ENCODE data around the gene KRT6B. TPM values are rescaled to one million over a fixed set of nuclear protein-coding genes. Genes with fewer than 3 reads are reported as not detected.
A peak's percentile ranks its signal among the peaks of the same experiment; 100 is the strongest.

KRT6B gene
- total and polyA plus RNA-seq, 2 experiments from 2014 or later = not detected

DNA sequence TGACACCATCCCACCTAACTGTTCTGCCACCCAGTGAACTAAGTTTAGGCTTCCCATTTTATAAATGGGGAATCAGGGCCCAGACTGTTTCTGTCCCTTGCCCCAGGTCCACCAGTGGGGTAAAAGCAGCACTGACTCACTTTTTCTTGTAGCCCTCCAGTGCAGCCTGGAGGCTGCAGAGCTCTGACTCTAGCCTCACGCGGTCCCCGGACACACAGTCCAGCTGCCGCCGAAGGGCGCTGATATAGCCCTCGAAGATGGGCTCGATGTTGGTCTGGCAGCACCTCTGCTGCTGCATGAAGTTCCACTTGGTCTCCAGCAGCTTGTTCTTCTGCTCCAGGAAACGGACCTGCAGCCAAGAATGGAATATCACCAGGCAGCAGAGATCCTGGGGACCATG is 48.4 kb downstream of the KRT6B start (continued):
- TF ChIP-seq, protein P1, sequence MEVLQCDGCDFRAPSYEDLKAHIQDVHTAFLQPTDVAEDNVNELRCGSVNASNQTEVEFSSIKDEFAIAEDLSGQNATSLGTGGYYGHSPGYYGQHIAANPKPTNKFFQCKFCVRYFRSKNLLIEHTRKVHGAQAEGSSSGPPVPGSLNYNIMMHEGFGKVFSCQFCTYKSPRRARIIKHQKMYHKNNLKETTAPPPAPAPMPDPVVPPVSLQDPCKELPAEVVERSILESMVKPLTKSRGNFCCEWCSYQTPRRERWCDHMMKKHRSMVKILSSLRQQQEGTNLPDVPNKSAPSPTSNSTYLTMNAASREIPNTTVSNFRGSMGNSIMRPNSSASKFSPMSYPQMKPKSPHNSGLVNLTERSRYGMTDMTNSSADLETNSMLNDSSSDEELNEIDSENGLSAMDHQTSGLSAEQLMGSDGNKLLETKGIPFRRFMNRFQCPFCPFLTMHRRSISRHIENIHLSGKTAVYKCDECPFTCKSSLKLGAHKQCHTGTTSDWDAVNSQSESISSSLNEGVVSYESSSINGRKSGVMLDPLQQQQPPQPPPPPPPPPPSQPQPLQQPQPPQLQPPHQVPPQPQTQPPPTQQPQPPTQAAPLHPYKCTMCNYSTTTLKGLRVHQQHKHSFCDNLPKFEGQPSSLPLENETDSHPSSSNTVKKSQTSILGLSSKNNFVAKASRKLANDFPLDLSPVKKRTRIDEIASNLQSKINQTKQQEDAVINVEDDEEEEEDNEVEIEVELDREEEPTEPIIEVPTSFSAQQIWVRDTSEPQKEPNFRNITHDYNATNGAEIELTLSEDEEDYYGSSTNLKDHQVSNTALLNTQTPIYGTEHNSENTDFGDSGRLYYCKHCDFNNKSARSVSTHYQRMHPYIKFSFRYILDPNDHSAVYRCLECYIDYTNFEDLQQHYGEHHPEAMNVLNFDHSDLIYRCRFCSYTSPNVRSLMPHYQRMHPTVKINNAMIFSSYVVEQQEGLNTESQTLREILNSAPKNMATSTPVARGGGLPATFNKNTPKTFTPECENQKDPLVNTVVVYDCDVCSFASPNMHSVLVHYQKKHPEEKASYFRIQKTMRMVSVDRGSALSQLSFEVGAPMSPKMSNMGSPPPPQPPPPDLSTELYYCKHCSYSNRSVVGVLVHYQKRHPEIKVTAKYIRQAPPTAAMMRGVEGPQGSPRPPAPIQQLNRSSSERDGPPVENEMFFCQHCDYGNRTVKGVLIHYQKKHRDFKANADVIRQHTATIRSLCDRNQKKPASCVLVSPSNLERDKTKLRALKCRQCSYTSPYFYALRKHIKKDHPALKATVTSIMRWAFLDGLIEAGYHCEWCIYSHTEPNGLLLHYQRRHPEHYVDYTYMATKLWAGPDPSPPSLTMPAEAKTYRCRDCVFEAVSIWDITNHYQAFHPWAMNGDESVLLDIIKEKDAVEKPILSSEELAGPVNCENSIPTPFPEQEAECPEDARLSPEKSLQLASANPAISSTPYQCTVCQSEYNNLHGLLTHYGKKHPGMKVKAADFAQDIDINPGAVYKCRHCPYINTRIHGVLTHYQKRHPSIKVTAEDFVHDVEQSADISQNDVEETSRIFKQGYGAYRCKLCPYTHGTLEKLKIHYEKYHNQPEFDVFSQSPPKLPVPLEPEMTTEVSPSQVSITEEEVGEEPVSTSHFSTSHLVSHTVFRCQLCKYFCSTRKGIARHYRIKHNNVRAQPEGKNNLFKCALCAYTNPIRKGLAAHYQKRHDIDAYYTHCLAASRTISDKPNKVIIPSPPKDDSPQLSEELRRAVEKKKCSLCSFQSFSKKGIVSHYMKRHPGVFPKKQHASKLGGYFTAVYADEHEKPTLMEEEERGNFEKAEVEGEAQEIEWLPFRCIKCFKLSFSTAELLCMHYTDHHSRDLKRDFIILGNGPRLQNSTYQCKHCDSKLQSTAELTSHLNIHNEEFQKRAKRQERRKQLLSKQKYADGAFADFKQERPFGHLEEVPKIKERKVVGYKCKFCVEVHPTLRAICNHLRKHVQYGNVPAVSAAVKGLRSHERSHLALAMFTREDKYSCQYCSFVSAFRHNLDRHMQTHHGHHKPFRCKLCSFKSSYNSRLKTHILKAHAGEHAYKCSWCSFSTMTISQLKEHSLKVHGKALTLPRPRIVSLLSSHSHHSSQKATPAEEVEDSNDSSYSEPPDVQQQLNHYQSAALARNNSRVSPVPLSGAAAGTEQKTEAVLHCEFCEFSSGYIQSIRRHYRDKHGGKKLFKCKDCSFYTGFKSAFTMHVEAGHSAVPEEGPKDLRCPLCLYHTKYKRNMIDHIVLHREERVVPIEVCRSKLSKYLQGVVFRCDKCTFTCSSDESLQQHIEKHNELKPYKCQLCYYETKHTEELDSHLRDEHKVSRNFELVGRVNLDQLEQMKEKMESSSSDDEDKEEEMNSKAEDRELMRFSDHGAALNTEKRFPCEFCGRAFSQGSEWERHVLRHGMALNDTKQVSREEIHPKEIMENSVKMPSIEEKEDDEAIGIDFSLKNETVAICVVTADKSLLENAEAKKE (CRISPR knock-in tag; IDR thresholded peaks at IDR 0.05) = no peak
- no peak for TF ChIP-seq ETS1 (IDR thresholded peaks at IDR 0.05)
- TF ChIP-seq CTCF (conservative IDR thresholded peaks at IDR 0.05; ENCODE audit: low read depth in 2 of 2) = no peak
- TF ChIP-seq NANOG (IDR thresholded peaks at IDR 0.05; ENCODE audit: borderline replicate concordance) = no peak

DNA sequence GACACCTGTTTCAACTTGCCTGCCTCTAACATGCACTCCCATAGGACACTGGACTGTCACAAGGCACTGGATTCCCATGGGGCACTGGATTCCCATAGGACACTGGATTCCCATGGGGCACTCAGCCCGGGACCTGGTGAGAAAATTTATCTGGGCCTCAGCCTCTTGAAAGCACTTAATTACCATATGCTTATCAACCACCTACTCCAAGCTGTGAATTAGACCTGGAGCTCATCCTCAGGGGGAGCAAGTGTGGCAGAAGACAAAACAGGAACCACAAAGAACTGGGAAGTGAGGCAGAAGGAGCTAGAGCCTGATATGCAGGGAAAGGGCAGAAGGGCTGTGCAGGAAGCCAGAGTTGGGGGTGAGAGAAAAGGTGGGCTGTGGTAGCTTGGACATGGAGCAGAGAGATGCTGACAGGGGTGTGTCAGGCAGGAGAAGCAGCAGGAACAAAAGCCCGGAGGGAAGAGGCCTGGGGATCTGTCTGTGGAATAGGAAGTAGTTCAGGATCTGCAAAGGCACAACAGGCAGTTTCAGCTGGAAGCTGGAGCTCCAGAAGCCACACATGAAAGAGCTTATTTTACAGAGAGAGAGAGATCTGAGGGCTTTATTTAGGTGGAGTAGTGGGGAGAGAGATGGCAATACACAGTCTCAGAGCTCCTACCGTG is 48.9 kb downstream of the KRT6B start:
- no peaks in the 10 kb centered on the region for H3K27me3 ChIP-seq (ENCODE audit: insufficient read depth)
- H3K9me2 ChIP-seq (ENCODE audit: insufficient read depth) = no peaks in the 10 kb centered on the region
- DNase-seq (ENCODE audit: low spot score) (no peak), ATAC-seq (peak; percentile 64)
- no peak overlapping the region for H3K4me2 ChIP-seq
- peaks cover 5% of the 10 kb centered on the region; the same call in 2 of the 3 replicates for H3K9me3 Mint-ChIP-seq
- no peaks in the 10 kb centered on the region for H3K79me2 ChIP-seq (replicated peaks; ENCODE audit: insufficient read depth)
- no peaks in the 10 kb centered on the region for H3K36me3 ChIP-seq (ENCODE audit: insufficient read depth)
- H3K27ac Mint-ChIP-seq = no peak overlapping the region
- peak overlapping the region; percentile 4; the same call in 1 of the 2 replicates for H2AFZ ChIP-seq
- no peaks in the 10 kb centered on the region for H3K4me1 ChIP-seq (ENCODE audit: insufficient read depth)
- H3K4me1 Mint-ChIP-seq = peaks cover 10% of the 10 kb centered on the region
- H3K4me3 ChIP-seq = no peak overlapping the region
- H3K4me3 Mint-ChIP-seq = no peak overlapping the region
- H4K20me1 ChIP-seq (replicated peaks; ENCODE audit: insufficient read depth) = no peaks in the 10 kb centered on the region
- no peak for TF ChIP-seq JUNB (IDR thresholded peaks at IDR 0.05; ENCODE audit: unreplicated experiment)
- TF ChIP-seq EZH2phosphoT487 (IDR thresholded peaks at IDR 0.05; ENCODE audit: unreplicated experiment) = no peak
- H3F3A ChIP-seq (replicated peaks; ENCODE audit: low read depth) = no peaks in the 10 kb centered on the region
- 0 out of 3 replicates have a peak, but pooled peaks cover under 1% of the 10 kb centered on the region for H3K36me3 Mint-ChIP-seq (ENCODE audit: low read depth)
- H3K27ac ChIP-seq (ENCODE audit: low read depth) = no peak overlapping the region
- no peaks in the 10 kb centered on the region for H3K27me3 Mint-ChIP-seq (ENCODE audit: insufficient read depth, low read depth, poor library complexity)
